Mucosa of descending colon (tissue), 3 donors: ENCODE data around the gene PLK5. TPM values are rescaled to one million over a fixed set of nuclear protein-coding genes. Genes with fewer than 3 reads are reported as not detected.

Experiments used
- ATAC-seq: fragments of 200-7000 bp; cut with Tn5 transposase; one replicate; pipeline ENCODE4 v1.9.1; 2020; ENCODE audit warnings: mild to moderate bottlenecking, moderate library complexity
- DNase-seq, 3 donors: peaks; one replicate each; pipeline ENCODE4 v3.0.0-alpha.2; 2020
- H3K36me3 ChIP-seq: fragments of 200-600 bp; one replicate; pipeline ENCODE4 v1.8.0; 2021; ENCODE audit warnings: low read depth, mild to moderate bottlenecking
- H3K4me1 ChIP-seq: fragments of 200-600 bp; one replicate; pipeline ENCODE4 v1.8.0; 2021; ENCODE audit warnings: low read depth, mild to moderate bottlenecking
- H3K4me3 ChIP-seq: fragments of 200-600 bp; one replicate; pipeline ENCODE4 v1.8.0; 2021; ENCODE audit warnings: mild to moderate bottlenecking
- H3K9me3 ChIP-seq: fragments of 200-600 bp; one replicate; pipeline ENCODE4 v1.8.0; 2021; ENCODE audit warnings: mild to moderate bottlenecking
- CTCF ChIP-seq: fragments of 200-600 bp; IDR thresholded peaks from one replicate; pipeline ENCODE4 v1.8.0; 2022; ENCODE audit warnings: antibody characterized with exemption, mild to moderate bottlenecking
- intact Hi-C, 2 donors: fragments of 100-400 bp; cut with DNase I in 1 of 2; cut with micrococcal nuclease in 1 of 2; formaldehyde crosslinking; loops; one replicate each; pipeline versions ENCODE4 v1.11.0 to v1.11.1; 2022; cut with DNase I, micrococcal nuclease
- total RNA-seq, 3 donors: library from RNA; stranded (reverse); fragmentation: NEBNext Ultra II Directional in 2 of 3; extraction: Animal tissue kit (Norgen Biotek cat#: 25700) in 2 of 3; gene quantifications; one replicate each; pipeline versions ENCODE4 v1.2.1 to v1.2.4, GENCODE V29; 2021 to 2023
- donor health status: DM: no; HTN: no; CAD: no; lungs with moderate emphysema.
- donor health status: DM: no; HTN: no; CAD: no.
- donor health status: DM: no; HTN: yes; CAD: no.

The PLK5 gene
- total RNA-seq, 3 donors from 2014 or later: 0.16 TPM; not detected in 2

- DNase-seq (no peak), ATAC-seq (no peak)
- Histone ChIP-seq H3K4me3 (no peak overlapping the region), H3K4me1 (no peaks in the 10 kb centered on the region), H3K36me3 (no peaks in the 10 kb centered on the region), H3K9me3 (no peaks in the 10 kb centered on the region)
- TF ChIP-seq CTCF: no peak
- intact Hi-C loops: no loop called here
Measured at GRCh38 chr19:1522061-1522460, 1.8 kb upstream of the PLK5 start.

DNA sequence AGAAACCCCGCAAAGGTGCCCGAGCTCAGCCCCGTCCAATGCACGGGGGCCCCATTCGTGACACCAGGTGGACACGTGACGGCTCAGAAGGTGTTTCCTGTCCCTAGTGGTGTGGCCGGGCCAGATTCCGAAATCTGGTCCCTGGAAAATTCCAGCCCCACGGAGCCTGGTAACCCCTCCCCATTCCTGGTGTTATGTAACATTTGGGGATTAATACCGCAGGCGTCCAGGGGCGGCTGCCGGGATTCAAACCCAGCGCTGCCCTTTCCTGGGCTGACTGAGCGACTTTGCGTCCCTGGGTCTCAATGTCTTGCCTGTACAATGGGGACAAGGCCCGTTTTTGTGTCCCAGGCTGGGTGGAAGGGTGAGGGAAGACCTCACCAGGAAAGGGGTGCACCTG, 1.0 kb upstream of the PLK5 start:
- DNase-seq: no peak
- no peak for TF ChIP-seq CTCF
- H3K9me3 ChIP-seq: no peaks in the 10 kb centered on the region
- intact Hi-C loops: no loop called here
- no peaks in the 10 kb centered on the region for H3K4me1 ChIP-seq
- no peaks in the 10 kb centered on the region for H3K36me3 ChIP-seq
- ATAC-seq: no peak
- no peak overlapping the region for H3K4me3 ChIP-seq

DNA sequence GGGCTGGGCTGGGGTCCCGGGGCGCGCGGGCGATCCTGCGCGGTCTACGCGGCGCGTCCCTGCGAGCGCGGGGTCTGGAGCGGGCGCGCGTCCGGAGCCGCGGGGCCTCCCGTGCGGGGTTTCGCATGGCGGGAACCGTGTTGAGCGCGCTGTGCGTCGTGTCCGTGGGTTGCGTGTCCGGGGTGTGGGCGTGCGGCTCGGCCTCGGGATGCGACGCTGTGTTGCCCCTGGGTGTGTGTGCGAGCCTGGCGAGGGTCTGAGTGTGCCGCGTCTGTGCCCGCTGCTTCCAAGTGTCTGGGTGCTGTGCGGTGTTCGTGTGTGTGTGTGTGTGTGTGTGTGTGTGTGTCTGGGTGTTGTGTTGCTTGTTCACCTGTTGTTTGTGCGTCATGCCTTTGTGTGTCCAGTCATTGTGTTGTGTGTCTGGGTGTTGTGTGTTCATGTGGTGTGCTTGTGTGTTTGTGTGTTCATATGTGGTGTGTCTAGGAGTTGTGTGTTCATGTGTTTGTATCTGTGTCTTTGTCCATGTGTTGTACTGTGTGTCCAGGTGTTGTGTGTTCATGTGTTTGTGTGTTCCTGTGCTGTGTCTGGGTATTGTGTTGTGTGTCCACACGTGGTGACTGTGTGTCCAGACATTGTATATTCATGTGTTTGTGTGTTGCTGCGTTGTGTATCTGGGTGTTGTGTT, 552 bp downstream of the PLK5 start:
- no peak for DNase-seq
- Histone ChIP-seq H3K9me3 (no peaks in the 10 kb centered on the region), H3K4me3 (no peak overlapping the region), H3K4me1 (no peaks in the 10 kb centered on the region), H3K36me3 (no peaks in the 10 kb centered on the region)
- intact Hi-C loops: no loop called here
- no peak for ATAC-seq
- TF ChIP-seq CTCF: no peak

DNA sequence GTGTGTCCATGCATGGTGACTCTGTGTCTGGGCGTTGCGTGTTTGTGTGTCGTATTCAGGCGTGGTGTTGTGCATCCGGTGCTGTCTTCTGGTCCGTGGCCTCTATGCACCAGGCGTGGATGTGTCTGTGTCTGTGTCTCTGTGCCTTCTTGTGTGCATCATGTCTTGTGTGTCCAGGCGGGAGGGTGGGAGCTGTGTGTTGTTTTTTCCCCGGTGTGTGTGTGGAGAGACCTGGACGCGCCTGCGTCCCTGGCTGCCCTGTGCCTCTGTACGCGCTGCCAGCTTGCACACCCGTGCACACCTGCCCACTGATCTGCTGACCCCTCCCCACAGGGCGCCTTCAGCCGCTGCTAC, 1.1 kb downstream of the PLK5 start:
- Histone ChIP-seq H3K4me3 (no peak overlapping the region), H3K36me3 (no peaks in the 10 kb centered on the region), H3K9me3 (no peaks in the 10 kb centered on the region), H3K4me1 (no peaks in the 10 kb centered on the region)
- intact Hi-C loops: no loop called here
- DNase-seq (no peak), ATAC-seq (no peak)
- no peak for TF ChIP-seq CTCF

- TF ChIP-seq CTCF: no peak
- intact Hi-C loops: no loop called here
- DNase-seq: no peak
- no peaks in the 10 kb centered on the region for H3K9me3 ChIP-seq
- H3K36me3 ChIP-seq: no peaks in the 10 kb centered on the region
- no peak overlapping the region for H3K4me3 ChIP-seq
- ATAC-seq: no peak
- no peaks in the 10 kb centered on the region for H3K4me1 ChIP-seq
Measured at GRCh38 chr19:1525343-1525742, 1.5 kb downstream of the PLK5 start.
